GM10266 (cell line): ENCODE results near the gene PSMA1.

Source experiments
- DNase-seq: peaks from one replicate; pipeline ENCODE4 v3.0.0; 2012; ENCODE audit errors: extremely low spot score
- CTCF ChIP-seq: IDR thresholded peaks from 2 replicates; pipeline ENCODE4 v1.5.1; 2012; ENCODE audit warnings: mild to moderate bottlenecking, low read depth; ENCODE audit not compliant: control insufficient read depth, insufficient read depth; ENCODE audit errors: missing control alignments

Gene PSMA1

GRCh38 chr11:14552089-14552488, 31.9 kb upstream of the PSMA1 start:
- no peak for DNase-seq
- TF ChIP-seq CTCF = no peak

- no peak for TF ChIP-seq CTCF
Measured at GRCh38 chr11:14551380-14551779, 31.2 kb upstream of the PSMA1 start.

GRCh38 chr11:14549891-14550290, 29.7 kb upstream of the PSMA1 start:
- TF ChIP-seq CTCF = no peak
- no peak for DNase-seq

More at GRCh38 chr11:14551380-14551779, 31.2 kb upstream of the PSMA1 start:
- DNase-seq = no peak

GRCh38 chr11:14547440-14547839, 27.3 kb upstream of the PSMA1 start:
- no peak for TF ChIP-seq CTCF
- no peak for DNase-seq

- no peak for TF ChIP-seq CTCF
- DNase-seq = no peak
Measured at GRCh38 chr11:14546672-14547071, 26.5 kb upstream of the PSMA1 start.

- no peak for TF ChIP-seq CTCF
- DNase-seq = peak; percentile 17
Measured at GRCh38 chr11:14544611-14545010, 24.4 kb upstream of the PSMA1 start.

GRCh38 chr11:14543260-14543659, 23.1 kb upstream of the PSMA1 start:
- no peak for TF ChIP-seq CTCF

More at GRCh38 chr11:14543260-14543659, 23.1 kb upstream of the PSMA1 start:
- DNase-seq = no peak
